ENCODE measurements around the gene ALLC. TPM values are rescaled to one million over a fixed set of nuclear protein-coding genes. Genes with fewer than 3 reads are reported as not detected.

ALLC gene
- total RNA-seq, 1 donor from 2014 or later, result not detected

Other genes starting within 250 kb of the ALLC start
- gene ADI1, start 138.7 kb upstream of the ALLC start, total RNA-seq, result 50.9 and 68.4 TPM in 2 replicates
- 23.5 and 30.9 TPM in 2 replicates for gene RNASEH1, start 99.9 kb upstream of the ALLC start, total RNA-seq
- gene RPS7, start 82.9 kb upstream of the ALLC start, total RNA-seq, result 926 and 1,911 TPM in 2 replicates
- gene COLEC11, start 63.1 kb upstream of the ALLC start, total RNA-seq, result 0.79 and 0.85 TPM in 2 replicates
- gene DCDC2C, start 45.4 kb downstream of the ALLC start, total RNA-seq, result under 0.01 and 0.09 TPM in 2 replicates